Transverse colon (tissue), 4 donors: ENCODE measurements around the gene PRCC. TPM values are rescaled to one million over a fixed set of nuclear protein-coding genes. Genes with fewer than 3 reads are reported as not detected.

Experiments
- DNase-seq: peaks from one replicate; pipeline ENCODE4 v3.0.0-alpha.2; 2019
- H3K27ac ChIP-seq, 4 donors: fragments of 200-600 bp; sonication (generic); 2 replicates each; pipeline ENCODE4 v1.5.1; 2016 to 2018; ENCODE audit warnings: inconsistent platforms in 4 of 4
- H3K27me3 ChIP-seq: fragments of 200-600 bp; sonication (generic); 2 replicates; pipeline ENCODE4 v1.5.1; 2017; ENCODE audit warnings: inconsistent platforms
- H3K36me3 ChIP-seq, 4 donors: fragments of 200-600 bp; sonication (generic); 2 replicates each; pipeline ENCODE4 v1.5.1; 2017 to 2019; ENCODE audit warnings: inconsistent platforms in 4 of 4
- H3K4me1 ChIP-seq, 4 donors: fragments of 200-600 bp; sonication (generic); 2 replicates each; pipeline ENCODE4 v1.5.1; 2017 to 2020; ENCODE audit warnings: inconsistent platforms in 4 of 4
- H3K4me3 ChIP-seq, 4 donors: fragments of 200-600 bp; sonication (generic); 1 replicate in 1 of 4; 2 replicates in 3 of 4; pipeline versions ENCODE4 v1.5.1 to v1.6.1; 2017 to 2019; ENCODE audit warnings: inconsistent platforms in 4 of 4
- H3K9me3 ChIP-seq, 2 donors: fragments of 200-600 bp; sonication (generic); 2 replicates each; pipeline ENCODE4 v1.5.1; 2017 to 2019; ENCODE audit warnings: inconsistent platforms in 2 of 2
- EP300 ChIP-seq: sonication (generic); formaldehyde crosslinking; IDR thresholded peaks from one replicate; pipeline ENCODE4 v1.6.1; 2017; ENCODE audit warnings: antibody characterized with exemption, low read depth
- POLR2A ChIP-seq: fragments of 450-650 bp; IDR thresholded peaks from one replicate; pipeline ENCODE4 v1.6.1; 2016; ENCODE audit warnings: antibody characterized with exemption, mild to moderate bottlenecking, moderate library complexity
- POLR2AphosphoS5 ChIP-seq, 3 donors: sonication (generic); formaldehyde crosslinking; IDR thresholded peaks; one replicate each; pipeline ENCODE4 v1.6.1; 2016; ENCODE audit warnings: antibody characterized with exemption in 3 of 3
- WGBS, 2 donors: methylation state at CpG; one replicate each; pipeline ENCODE4 v1.1.5; 2018; ENCODE audit warnings: low coverage in 1 of 2; 5-methylcytosine and 5-hydroxymethylcytosine counted together
- in situ Hi-C, 4 donors: fragments of 200-750 bp; cut with MboI; loops; one replicate each; pipeline versions ENCODE4 v1.15.0 to v1.15.1; 2017; ENCODE audit warnings: low sequenced_read_pairs in 3 of 4, low pct_ligation_motif_present in 1 of 4, low pct_unique_long_range_greater_than_20kb in 1 of 4
- intact Hi-C: fragments of 100-400 bp; cut with DNase I; formaldehyde crosslinking; loops from one replicate; pipeline ENCODE4 v1.15.1; 2023; ENCODE audit warnings: low total_unique reads
- total RNA-seq, 4 donors: library from RNA; depleted of rRNA; stranded (reverse); fragments of >200 nt; gene quantifications; one replicate each; pipeline ENCODE4 v1.1.0, GENCODE V29; 2016
- TF ChIP-seq, protein P1 (sequence below), 5 experiments: fragments of 200-600 bp in 3 of 5; fragments of 450-650 bp in 2 of 5; sonication (generic) in 3 of 5; IDR thresholded peaks; 1 replicate in 2 of 5; 2 replicates in 3 of 5; pipeline ENCODE4 v1.5.1; 2016 to 2017; ENCODE audit warnings: antibody characterized with exemption in 5 of 5, inconsistent platforms in 3 of 5, mild to moderate bottlenecking in 2 of 5, moderate library complexity in 1 of 5

The PRCC gene
- total RNA-seq, 4 donors from 2014 or later, result 15.1 to 69.9 (median 39.4) TPM

DNA sequence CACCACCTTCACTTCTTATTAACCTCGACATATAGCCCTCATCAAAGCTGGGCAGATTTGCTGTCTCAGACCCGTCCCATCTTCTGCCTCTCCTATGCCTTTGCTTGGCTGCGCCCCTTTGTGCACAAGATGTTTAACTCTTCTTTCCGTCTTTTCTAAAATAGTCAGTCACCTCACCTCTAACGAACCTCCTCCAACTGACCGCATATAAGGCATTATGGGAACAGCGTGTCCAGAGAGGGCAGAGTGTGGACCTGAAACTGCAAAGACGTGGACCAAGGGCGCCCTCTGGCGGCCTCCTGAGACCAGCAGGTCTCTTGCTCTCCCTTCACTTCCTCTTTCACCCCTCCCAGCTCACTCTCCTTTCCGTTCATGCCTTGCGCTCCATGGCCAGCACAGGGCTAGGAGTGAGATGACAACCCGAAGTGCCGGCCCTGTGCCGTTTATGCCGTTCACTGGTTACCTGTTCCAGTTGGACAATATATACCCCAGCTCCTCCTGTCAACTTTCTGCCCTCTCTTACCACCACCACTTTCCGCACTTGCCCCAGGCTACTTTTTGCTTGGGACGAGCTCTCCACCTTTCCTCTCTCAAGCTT lies 41.6 kb upstream of the PRCC start:
- in situ Hi-C loops (no loop called here), intact Hi-C loops (loop anchor here (1.0 kb wide), 1 partner anchor 36 kb away; no protein-coding TSS in a partner anchor)
- no peaks in the 10 kb centered on the region for H3K27me3 ChIP-seq
- peak; percentile 91 for DNase-seq
- peak overlapping the region in 3 of 4 donors; percentile 10 to 71 (median 12) for H3K4me3 ChIP-seq
- H3K9me3 ChIP-seq, result no peaks in the 10 kb centered on the region
- no peak for TF ChIP-seq POLR2A
- TF ChIP-seq, protein P1, sequence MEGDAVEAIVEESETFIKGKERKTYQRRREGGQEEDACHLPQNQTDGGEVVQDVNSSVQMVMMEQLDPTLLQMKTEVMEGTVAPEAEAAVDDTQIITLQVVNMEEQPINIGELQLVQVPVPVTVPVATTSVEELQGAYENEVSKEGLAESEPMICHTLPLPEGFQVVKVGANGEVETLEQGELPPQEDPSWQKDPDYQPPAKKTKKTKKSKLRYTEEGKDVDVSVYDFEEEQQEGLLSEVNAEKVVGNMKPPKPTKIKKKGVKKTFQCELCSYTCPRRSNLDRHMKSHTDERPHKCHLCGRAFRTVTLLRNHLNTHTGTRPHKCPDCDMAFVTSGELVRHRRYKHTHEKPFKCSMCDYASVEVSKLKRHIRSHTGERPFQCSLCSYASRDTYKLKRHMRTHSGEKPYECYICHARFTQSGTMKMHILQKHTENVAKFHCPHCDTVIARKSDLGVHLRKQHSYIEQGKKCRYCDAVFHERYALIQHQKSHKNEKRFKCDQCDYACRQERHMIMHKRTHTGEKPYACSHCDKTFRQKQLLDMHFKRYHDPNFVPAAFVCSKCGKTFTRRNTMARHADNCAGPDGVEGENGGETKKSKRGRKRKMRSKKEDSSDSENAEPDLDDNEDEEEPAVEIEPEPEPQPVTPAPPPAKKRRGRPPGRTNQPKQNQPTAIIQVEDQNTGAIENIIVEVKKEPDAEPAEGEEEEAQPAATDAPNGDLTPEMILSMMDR (IDR thresholded peaks at IDR 0.05), result peak; percentile 92 to 96 (median 93)
- no peak for TF ChIP-seq EP300
- TF ChIP-seq POLR2AphosphoS5 (IDR thresholded peaks at IDR 0.05), result peak in 1 of 3 donors; percentile 23
- 7 to 16% methylated on average over 11 to 18 of the region's 18 CpGs for WGBS, 2 donors
- H3K27ac ChIP-seq, result peak overlapping the region; percentile 42 to 98 (median 74)
- peaks cover 0 to 32% (median 10%) of the 10 kb centered on the region in 4 donors for H3K36me3 ChIP-seq
- H3K4me1 ChIP-seq, result peaks cover 25 to 46% (median 38%) of the 10 kb centered on the region in 4 donors

DNA sequence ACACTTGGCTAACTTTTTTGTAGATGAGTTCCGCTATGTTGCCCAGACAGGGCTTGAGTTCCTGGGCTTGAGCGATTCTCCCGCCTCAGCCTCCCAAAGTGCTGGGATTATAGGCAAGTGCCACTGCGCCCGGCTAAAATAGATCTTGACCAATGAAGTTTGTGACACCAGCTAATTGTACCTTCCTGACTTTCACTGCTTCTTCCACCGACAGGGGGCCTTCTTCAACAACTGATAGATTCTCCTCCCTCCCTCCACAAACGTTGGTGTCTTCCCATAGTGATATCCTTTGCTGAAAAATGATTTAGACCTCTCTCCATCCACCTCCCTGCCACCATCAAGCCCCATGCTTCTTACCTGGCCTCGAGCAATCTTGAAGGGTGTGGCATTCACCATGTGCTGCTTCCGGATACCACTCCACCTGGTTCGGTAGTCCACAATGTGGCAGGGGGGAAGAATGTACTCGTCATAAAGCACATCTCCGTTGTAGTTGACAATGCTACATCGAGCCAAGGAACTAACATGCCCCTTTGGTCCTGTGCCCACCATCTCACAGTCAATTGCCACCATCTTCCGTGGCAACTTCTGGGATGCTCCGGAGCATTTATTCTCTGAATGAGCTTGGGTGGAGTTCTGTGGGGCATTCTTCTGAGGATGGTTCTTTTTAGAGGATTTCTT lies 40.6 kb upstream of the PRCC start:
- intact Hi-C loops, result no loop called here
- Histone ChIP-seq H3K9me3 (no peaks in the 10 kb centered on the region), H3K27ac (peak overlapping the region; percentile 42 to 98 (median 74)), H3K4me3 (peak overlapping the region in 2 of 4 donors; percentile 12 to 71), H3K36me3 (peaks cover 0 to 26% (median 8%) of the 10 kb centered on the region in 4 donors), H3K4me1 (peaks cover 25 to 46% (median 38%) of the 10 kb centered on the region in 4 donors), H3K27me3 (no peaks in the 10 kb centered on the region)
- WGBS, 2 donors, result 40 to 45% methylated on average over 4 to 15 of the region's 15 CpGs
- TF ChIP-seq, protein P1 (IDR thresholded peaks at IDR 0.05), result peak; percentile 36 to 61 (median 42)
- no peak for TF ChIP-seq POLR2AphosphoS5 (IDR thresholded peaks at IDR 0.05)
- in situ Hi-C loops, result no loop called here
- peak; percentile 64 for DNase-seq

DNA sequence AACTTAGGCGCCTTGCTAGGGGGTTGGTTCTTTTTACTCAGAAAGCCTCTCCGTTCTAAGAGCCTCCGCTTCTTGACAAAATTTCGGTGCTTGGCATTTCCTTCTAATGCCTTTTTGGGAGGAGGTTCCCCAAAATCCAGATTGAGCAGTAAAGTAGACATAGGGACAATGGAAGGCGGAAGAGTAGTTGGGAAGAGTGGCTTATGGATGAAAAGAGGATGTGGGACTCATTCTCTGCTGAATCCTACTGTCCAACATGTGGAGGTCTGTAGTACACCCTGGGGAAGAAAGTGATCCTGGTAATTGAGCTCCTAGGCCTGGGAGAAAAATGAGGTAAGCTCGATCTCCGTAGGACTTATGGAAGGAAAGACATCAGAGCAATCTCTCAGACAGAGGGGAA lies 39.8 kb upstream of the PRCC start:
- intact Hi-C loops (no loop called here), in situ Hi-C loops (no loop called here)
- Histone ChIP-seq H3K36me3 (peaks cover 0 to 22% (median 6%) of the 10 kb centered on the region in 4 donors), H3K27ac (peak overlapping the region; percentile 89 to 98 (median 94)), H3K9me3 (no peaks in the 10 kb centered on the region), H3K4me3 (peak overlapping the region; percentile 71 to 90 (median 75)), H3K4me1 (peaks cover 25 to 46% (median 38%) of the 10 kb centered on the region in 4 donors), H3K27me3 (no peaks in the 10 kb centered on the region)
- WGBS, 2 donors, result 41 to 55% methylated on average over 5 to 7 of the region's 7 CpGs
- no peak for TF ChIP-seq EP300
- TF ChIP-seq POLR2AphosphoS5 (IDR thresholded peaks at IDR 0.05), result no peak
- TF ChIP-seq POLR2A, result no peak
- TF ChIP-seq, protein P1 (IDR thresholded peaks at IDR 0.05), result no peak
- DNase-seq, result no peak

DNA sequence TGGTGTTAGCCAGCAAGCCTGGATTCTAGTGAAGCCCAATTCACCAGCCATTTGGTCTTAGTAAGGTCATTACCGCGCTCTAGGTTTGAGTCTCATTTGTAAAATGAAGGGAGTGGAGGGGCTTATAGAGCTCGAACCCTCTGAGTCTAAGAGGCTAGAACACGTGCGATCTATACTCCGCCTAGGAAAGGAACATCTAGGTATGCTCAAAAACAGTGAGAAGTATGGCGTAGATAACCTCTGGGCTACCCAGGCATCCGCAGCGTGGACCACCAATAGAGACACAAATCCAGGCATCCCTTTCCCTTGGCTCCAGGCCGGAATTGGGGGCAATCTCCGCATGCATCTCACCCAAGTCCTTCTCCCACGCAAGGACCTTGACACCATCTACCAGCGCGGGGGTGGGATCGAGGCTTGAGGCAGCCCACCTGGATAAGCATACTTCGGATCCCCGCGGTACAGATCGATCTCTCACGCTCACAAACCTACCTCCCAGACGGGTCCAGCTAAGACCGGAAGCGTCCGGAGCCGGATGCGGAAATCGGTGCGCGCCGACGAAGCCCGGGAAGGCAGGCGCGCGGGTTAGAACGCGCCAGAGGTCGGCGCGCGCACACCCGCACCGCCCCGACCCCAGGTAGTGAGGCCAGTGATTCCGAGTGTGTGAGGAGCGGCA lies 39.3 kb upstream of the PRCC start, which contains the start of gene METTL25B:
Gene METTL25B, plus strand, starts transcription at position 544 of the 673 bp plus-strand sequence. CDS start 636 bp downstream, outside the sequence.
- intact Hi-C loops (no loop called here), in situ Hi-C loops (no loop called here)
- peak; percentile 88 for DNase-seq
- Histone ChIP-seq H3K4me3 (peak within 1 kb of the TSS; percentile 71 to 90 (median 75)), H3K4me1 (peaks cover 25 to 46% (median 38%) of the 10 kb centered on the region in 4 donors), H3K36me3 (peaks cover 0 to 18% (median 3%) of the 10 kb centered on the region in 4 donors), H3K27ac (peak within 1 kb of the TSS; percentile 89 to 98 (median 94)), H3K9me3 (no peaks in the 10 kb centered on the region), H3K27me3 (no peaks in the 10 kb centered on the region)
- TF ChIP-seq POLR2AphosphoS5 (IDR thresholded peaks at IDR 0.05) (peak in 2 of 3 donors; percentile 28 to 76), EP300 (no peak), POLR2A (peak; percentile 73)
- WGBS, 2 donors, result 0 to 2% methylated on average over 3 to 26 of the region's 46 CpGs
